OCI-LY7 (cell line): ENCODE data around the gene MACROD2. TPM values are rescaled to one million over a fixed set of nuclear protein-coding genes. Genes with fewer than 3 reads are reported as not detected.

Experiments used
- BruUV-seq: library from RNA; stranded (reverse); fragments of 400-500 nt; replicated peaks from 2 replicates; lab custom pipeline; 2021; lab: Mats Ljungman, UMichigan
- CTCF ChIA-PET: fragments of 300-600 bp; sonication (Branson Sonifier 250); formaldehyde crosslinking; loops from one replicate; lab custom pipeline; 2022; ENCODE audit warnings: antibody characterized with exemption; ENCODE audit not compliant: unreplicated experiment; lab: Charles Lee
- POLR2A ChIA-PET: fragments of 300-600 bp; sonication (Branson Sonifier 250); formaldehyde crosslinking; loops from one replicate; lab custom pipeline; 2022; ENCODE audit warnings: antibody characterized with exemption; lab: Charles Lee
- DNase-seq: peaks from one replicate; pipeline ENCODE4 v3.0.0-alpha.2; 2015; ENCODE audit warnings: low spot score
- H2AFZ ChIP-seq: fragments of 200-600 bp; sonication (generic), shearing (Covaris generic); 2 replicates; pipeline ENCODE4 v1.6.1; 2014; ENCODE audit warnings: mild to moderate bottlenecking, antibody characterized with exemption, low read length, moderate library complexity
- H3K27ac ChIP-seq: fragments of 200-600 bp; sonication (generic); 2 replicates; pipeline ENCODE4 v1.5.1; 2014; ENCODE audit warnings: mixed run types, low read depth, mild to moderate bottlenecking, moderate library complexity, low read length, inconsistent platforms; ENCODE audit not compliant: poor library complexity, severe bottlenecking
- H3K36me3 ChIP-seq: fragments of 200-600 bp; sonication (generic); 2 replicates; pipeline ENCODE4 v1.6.1; 2014; ENCODE audit warnings: mild to moderate bottlenecking, antibody characterized with exemption, low read length, moderate library complexity, mixed read lengths; ENCODE audit not compliant: insufficient read depth
- H3K4me1 ChIP-seq: fragments of 200-600 bp; sonication (generic); 2 replicates; pipeline ENCODE4 v1.5.1; 2014; ENCODE audit warnings: mild to moderate bottlenecking, low read length; ENCODE audit not compliant: insufficient read depth, poor library complexity, severe bottlenecking
- H3K4me2 ChIP-seq: fragments of 200-600 bp; sonication (generic); 2 replicates; pipeline ENCODE4 v1.6.1; 2014; ENCODE audit warnings: mild to moderate bottlenecking, low read length
- H3K4me3 ChIP-seq: fragments of 200-600 bp; sonication (generic); 2 replicates; pipeline ENCODE4 v1.5.1; 2014; ENCODE audit warnings: mild to moderate bottlenecking, low read depth, low read length; ENCODE audit not compliant: poor library complexity, severe bottlenecking
- H3K79me2 ChIP-seq: fragments of 200-600 bp; sonication (generic); 2 replicates; pipeline ENCODE4 v1.6.1; 2016; ENCODE audit warnings: low read depth, mild to moderate bottlenecking, low read length, moderate library complexity, mixed read lengths; ENCODE audit not compliant: insufficient read depth
- H3K9me2 ChIP-seq: fragments of 200-600 bp; sonication (generic); 2 replicates; pipeline ENCODE4 v1.6.1; 2016; ENCODE audit warnings: mild to moderate bottlenecking, low read length, mixed read lengths; ENCODE audit not compliant: insufficient read depth
- H3K9me3 ChIP-seq: fragments of 200-600 bp; sonication (generic); 2 replicates; pipeline ENCODE4 v1.6.1; 2014; ENCODE audit warnings: mild to moderate bottlenecking, mixed run types, low read length, mixed read lengths
- H4K20me1 ChIP-seq: fragments of 200-600 bp; sonication (generic); 2 replicates; pipeline ENCODE4 v1.6.1; 2014; ENCODE audit warnings: mild to moderate bottlenecking, antibody characterized with exemption, low read length, moderate library complexity, mixed read lengths; ENCODE audit not compliant: insufficient read depth
- CTCF ChIP-seq: fragments of 200-600 bp; sonication (generic); conservative IDR thresholded peaks from 2 replicates; pipeline ENCODE4 v1.5.1; 2014; ENCODE audit warnings: mild to moderate bottlenecking, antibody characterized with exemption, low read length, moderate library complexity, mixed read lengths
- EZH2phosphoT487 ChIP-seq: fragments of 200-600 bp; sonication (generic); IDR thresholded peaks from 2 replicates; pipeline ENCODE4 v1.6.1; 2018; ENCODE audit warnings: low read depth, borderline replicate concordance, mild to moderate bottlenecking, mixed run types, antibody characterized with exemption, low read length, moderate library complexity, mixed read lengths
- intact Hi-C: fragments of 100-400 bp; cut with micrococcal nuclease; formaldehyde crosslinking; loops from one replicate; pipeline ENCODE4 v1.10.0; 2022; ENCODE audit not compliant: unreplicated experiment
- total RNA-seq, 2 experiments: library from RNA; depleted of rRNA in 1 of 2; stranded (reverse); fragments of >200 nt in 1 of 2; shearing (Covaris generic) in 1 of 2; gene quantifications; 2 replicates each; pipeline ENCODE4 v1.2.3, GENCODE V29; 2014 to 2022

Gene MACROD2
- total RNA-seq, 2 experiments from 2014 or later = 0.09 to 4.5 TPM

- H3K9me3 ChIP-seq = no peaks in the 10 kb centered on the region
- no peak overlapping the region for H3K27ac ChIP-seq
- CTCF ChIA-PET = no interaction called here
- intact Hi-C loops = no loop called here
- no peak overlapping the region for H3K4me3 ChIP-seq
- no peak overlapping the region for H3K4me2 ChIP-seq
- H4K20me1 ChIP-seq = no peaks in the 10 kb centered on the region
- H2AFZ ChIP-seq = no peak overlapping the region
- H3K9me2 ChIP-seq = no peaks in the 10 kb centered on the region
- BruUV-seq = no TSS peak
- H3K36me3 ChIP-seq = no peaks in the 10 kb centered on the region
- H3K4me1 ChIP-seq = no peaks in the 10 kb centered on the region
- POLR2A ChIA-PET = no interaction called here
- no peak for DNase-seq
- TF ChIP-seq CTCF (no peak), EZH2phosphoT487 (no peak)
- H3K79me2 ChIP-seq = no peaks in the 10 kb centered on the region
Measured at GRCh38 chr20:15036948-15037347, 1041.6 kb downstream of the MACROD2 start.

GRCh38 chr20:15039088-15039752, 1043.9 kb downstream of the MACROD2 start:
- ChIA-PET POLR2A (no interaction called here), CTCF (no interaction called here)
- H3K79me2 ChIP-seq = no peaks in the 10 kb centered on the region
- no peaks in the 10 kb centered on the region for H3K9me3 ChIP-seq
- DNase-seq = no peak
- no peak for TF ChIP-seq EZH2phosphoT487
- no peak for TF ChIP-seq CTCF
- no peaks in the 10 kb centered on the region for H3K9me2 ChIP-seq
- intact Hi-C loops = no loop called here
- H3K4me3 ChIP-seq = no peak overlapping the region
- H3K36me3 ChIP-seq = no peaks in the 10 kb centered on the region
- no peaks in the 10 kb centered on the region for H4K20me1 ChIP-seq
- H2AFZ ChIP-seq = no peak overlapping the region
- no peaks in the 10 kb centered on the region for H3K4me1 ChIP-seq
- no peak overlapping the region for H3K27ac ChIP-seq
- H3K4me2 ChIP-seq = no peak overlapping the region
- BruUV-seq = no TSS peak

GRCh38 chr20:15042723-15043122, 1047.4 kb downstream of the MACROD2 start:
- ChIA-PET CTCF (no interaction called here), POLR2A (no interaction called here)

More at GRCh38 chr20:15042723-15043122, 1047.4 kb downstream of the MACROD2 start:
- no peaks in the 10 kb centered on the region for H3K4me1 ChIP-seq
- H3K36me3 ChIP-seq = no peaks in the 10 kb centered on the region
- H3K79me2 ChIP-seq = no peaks in the 10 kb centered on the region
- TF ChIP-seq CTCF (no peak), EZH2phosphoT487 (no peak)
- H3K4me2 ChIP-seq = no peak overlapping the region
- H4K20me1 ChIP-seq = no peaks in the 10 kb centered on the region
- DNase-seq = no peak
- BruUV-seq = no TSS peak
- intact Hi-C loops = no loop called here
- H3K9me3 ChIP-seq = no peaks in the 10 kb centered on the region
- no peak overlapping the region for H2AFZ ChIP-seq
- H3K9me2 ChIP-seq = no peaks in the 10 kb centered on the region
- no peak overlapping the region for H3K27ac ChIP-seq
- no peak overlapping the region for H3K4me3 ChIP-seq
